GM13977 (cell line): ENCODE measurements around the gene ESRP2.

Experiments
- DNase-seq: peaks from one replicate; pipeline ENCODE4 v3.0.0; 2012; ENCODE audit warnings: low spot score
- CTCF ChIP-seq: IDR thresholded peaks from 2 replicates; pipeline ENCODE4 v1.5.1; 2012; ENCODE audit warnings: mild to moderate bottlenecking, control low read depth; ENCODE audit not compliant: insufficient read depth; ENCODE audit errors: extremely low read depth, missing control alignments
- in situ Hi-C: fragments of 300-500 bp; cut with MboI; formaldehyde crosslinking; loops from one replicate; pipeline ENCODE4 v1.12.0; 2022; ENCODE audit warnings: low sequenced_read_pairs, low pct_unique_long_range_greater_than_20kb, mixed read lengths, inconsistent platforms; ENCODE audit not compliant: unreplicated experiment

ESRP2 gene

GRCh38 chr16:68279726-68280558 is 44.0 kb upstream of the ESRP2 start:
- no peak for DNase-seq
- TF ChIP-seq CTCF: no peak

GRCh38 chr16:68276223-68276622 is 40.3 kb upstream of the ESRP2 start:
- no peak for TF ChIP-seq CTCF
- in situ Hi-C loops: no loop called here
- no peak for DNase-seq

More at GRCh38 chr16:68279726-68280558, 44.0 kb upstream of the ESRP2 start:
- in situ Hi-C loops: no loop called here

GRCh38 chr16:68275611-68276191 is 39.8 kb upstream of the ESRP2 start:
- peak; percentile 82 for DNase-seq
- TF ChIP-seq CTCF: no peak
- in situ Hi-C loops: no loop called here

GRCh38 chr16:68274441-68274840 is 38.5 kb upstream of the ESRP2 start:
- in situ Hi-C loops: no loop called here
- no peak for DNase-seq
- no peak for TF ChIP-seq CTCF

- TF ChIP-seq CTCF: no peak
- no peak for DNase-seq
- in situ Hi-C loops: no loop called here
Measured at GRCh38 chr16:68273896-68274295, 38.0 kb upstream of the ESRP2 start.

GRCh38 chr16:68273459-68273858 is 37.5 kb upstream of the ESRP2 start:
- TF ChIP-seq CTCF: no peak
- in situ Hi-C loops: no loop called here
- DNase-seq: no peak
